Measurements from ENCODE around the gene CELF2.

- TF ChIP-seq CEBPB (IDR thresholded peaks at IDR 0.05; ENCODE audit: low read depth, low read length), result no peak
- TF ChIP-seq POLR2A (IDR thresholded peaks at IDR 0.05; ENCODE audit: low read depth, low read length), result no peak
- TF ChIP-seq CHD1 (IDR thresholded peaks at IDR 0.05; ENCODE audit: low read depth, low read length), result no peak
- no peak for TF ChIP-seq CTCF (conservative IDR thresholded peaks at IDR 0.05; ENCODE audit: low read depth, low read length)
- TF ChIP-seq RFX5 (IDR thresholded peaks at IDR 0.05; ENCODE audit: low read depth, low read length), result no peak
- no peak for TF ChIP-seq MXI1 (IDR thresholded peaks at IDR 0.05; ENCODE audit: borderline replicate concordance, low read depth, low read length)
Observed at GRCh38 chr10:11357439-11357838, 339.8 kb downstream of the CELF2 start.
